PC-9 (cell line): ENCODE data around the gene DOCK2. TPM values are rescaled to one million over a fixed set of nuclear protein-coding genes. Genes with fewer than 3 reads are reported as not detected.

Source experiments
- BruUV-seq: library from RNA; stranded (reverse); fragments of 400-500 nt; replicated peaks from 2 replicates; lab custom pipeline; 2021; lab: Mats Ljungman, UMichigan
- CTCF ChIA-PET: fragments of 300-600 bp; sonication (Branson Sonifier 250); formaldehyde crosslinking; loops from one replicate; lab custom pipeline; 2022; ENCODE audit warnings: antibody characterized with exemption; lab: Charles Lee
- POLR2A ChIA-PET: fragments of 300-600 bp; sonication (Branson Sonifier 250); formaldehyde crosslinking; loops from one replicate; lab custom pipeline; 2022; ENCODE audit warnings: antibody characterized with exemption; ENCODE audit not compliant: unreplicated experiment; lab: Charles Lee
- DNase-seq, 2 experiments: peaks; one replicate each; pipeline versions ENCODE4 v3.0.0 to v3.0.0-alpha.2; 2015 to 2022; ENCODE audit warnings: mixed read lengths in 1 of 2
- H2AFZ ChIP-seq: fragments of 200-600 bp; sonication (generic); 2 replicates; pipeline ENCODE4 v1.8.1; 2017; ENCODE audit warnings: antibody characterized with exemption
- H3F3A ChIP-seq: fragments of 200-600 bp; sonication (generic); 2 replicates; pipeline ENCODE4 v1.8.1; 2017; ENCODE audit warnings: antibody characterized with exemption, mild to moderate bottlenecking, low read depth; ENCODE audit not compliant: insufficient read depth
- H3K27ac ChIP-seq: fragments of 200-600 bp; sonication (generic); 2 replicates; pipeline ENCODE4 v1.6.1; 2016; ENCODE audit warnings: mixed run types
- H3K27me3 ChIP-seq: fragments of 200-600 bp; sonication (generic); 2 replicates; pipeline ENCODE4 v1.6.1; 2016; ENCODE audit warnings: low read depth, mixed run types; ENCODE audit not compliant: insufficient read depth
- H3K36me3 ChIP-seq: fragments of 200-600 bp; sonication (generic); 2 replicates; pipeline ENCODE4 v1.6.1; 2016; ENCODE audit warnings: low read depth, mixed run types
- H3K4me1 ChIP-seq: fragments of 200-600 bp; sonication (generic); replicated peaks from 2 replicates; pipeline ENCODE4 v1.6.1; 2016; ENCODE audit warnings: mixed run types; ENCODE audit not compliant: insufficient read depth
- H3K4me2 ChIP-seq: fragments of 200-600 bp; sonication (generic); 2 replicates; pipeline ENCODE4 v1.6.1; 2017; ENCODE audit warnings: mixed run types
- H3K4me3 ChIP-seq: fragments of 200-600 bp; sonication (generic); 2 replicates; pipeline ENCODE4 v1.6.1; 2016; ENCODE audit warnings: mixed run types
- H3K79me2 ChIP-seq: fragments of 200-600 bp; sonication (generic); 2 replicates; pipeline ENCODE4 v1.6.1; 2017; ENCODE audit warnings: low read depth, mixed run types
- H3K9me2 ChIP-seq: fragments of 200-600 bp; sonication (generic); 2 replicates; pipeline ENCODE4 v1.8.1; 2017; ENCODE audit warnings: mild to moderate bottlenecking; ENCODE audit not compliant: insufficient read depth
- H3K9me3 ChIP-seq: fragments of 200-600 bp; sonication (generic); 2 replicates; pipeline ENCODE4 v1.8.1; 2016; ENCODE audit warnings: low read depth; ENCODE audit not compliant: insufficient read depth
- H4K20me1 ChIP-seq: fragments of 200-600 bp; sonication (generic); 2 replicates; pipeline ENCODE4 v1.8.1; 2017; ENCODE audit not compliant: insufficient read depth
- EZH2 ChIP-seq: fragments of 200-600 bp; sonication (generic); IDR thresholded peaks from 2 replicates; pipeline ENCODE4 v1.8.0; 2017; ENCODE audit warnings: antibody characterized with exemption, low read depth
- intact Hi-C: fragments of 100-400 bp; cut with micrococcal nuclease; formaldehyde crosslinking; loops from one replicate; pipeline ENCODE4 v1.10.0; 2022; ENCODE audit not compliant: unreplicated experiment
- total RNA-seq: library from RNA; stranded (reverse); gene quantifications from 2 replicates; pipeline ENCODE4 v1.2.3, GENCODE V29; 2021
- TF ChIP-seq, protein P1 (sequence below): fragments of 200-600 bp; sonication (generic); conservative IDR thresholded peaks from 2 replicates; pipeline ENCODE4 v1.6.1; 2017; ENCODE audit warnings: mixed run types, antibody characterized with exemption, mild to moderate bottlenecking, moderate library complexity

The DOCK2 gene
- total RNA-seq, 1 experiment from 2014 or later: 0.41 TPM

DNA sequence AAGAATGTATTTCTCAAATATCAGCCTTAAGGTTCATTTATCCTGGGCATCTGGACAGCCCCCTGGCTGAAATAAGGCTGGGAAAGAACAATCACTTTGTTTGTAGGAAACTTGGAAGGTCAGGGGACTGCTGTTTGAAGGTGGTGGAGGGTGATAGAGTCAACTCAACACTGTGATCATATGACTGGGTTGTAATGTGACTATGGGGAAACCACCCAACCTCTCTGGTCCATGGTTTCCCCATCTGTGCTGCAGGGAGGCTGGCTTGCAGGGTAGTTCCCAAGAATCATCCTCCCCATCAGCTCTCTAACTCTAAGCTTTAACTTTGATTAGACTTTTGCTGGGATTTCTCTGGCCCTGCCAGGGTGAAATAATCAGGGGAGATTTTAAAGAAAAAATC lies 333.3 kb downstream of the DOCK2 start:
- no TSS peak for BruUV-seq
- H3K9me3 ChIP-seq: no peaks in the 10 kb centered on the region
- DNase-seq: no peak
- peaks cover 9% of the 10 kb centered on the region for H3F3A ChIP-seq
- H3K27me3 ChIP-seq: no peaks in the 10 kb centered on the region
- no peak overlapping the region for H2AFZ ChIP-seq
- no peaks in the 10 kb centered on the region for H4K20me1 ChIP-seq
- H3K4me2 ChIP-seq: peak overlapping the region; percentile 69
- peaks cover under 1% of the 10 kb centered on the region; the same call in 1 of the 2 replicates for H3K79me2 ChIP-seq
- no peaks in the 10 kb centered on the region for H3K36me3 ChIP-seq
- POLR2A ChIA-PET: no interaction called here
- intact Hi-C loops: loop anchor here (5.0 kb wide), 2 partner anchors 132 to 247 kb away; no protein-coding TSS in a partner anchor
- TF ChIP-seq, protein P1, sequence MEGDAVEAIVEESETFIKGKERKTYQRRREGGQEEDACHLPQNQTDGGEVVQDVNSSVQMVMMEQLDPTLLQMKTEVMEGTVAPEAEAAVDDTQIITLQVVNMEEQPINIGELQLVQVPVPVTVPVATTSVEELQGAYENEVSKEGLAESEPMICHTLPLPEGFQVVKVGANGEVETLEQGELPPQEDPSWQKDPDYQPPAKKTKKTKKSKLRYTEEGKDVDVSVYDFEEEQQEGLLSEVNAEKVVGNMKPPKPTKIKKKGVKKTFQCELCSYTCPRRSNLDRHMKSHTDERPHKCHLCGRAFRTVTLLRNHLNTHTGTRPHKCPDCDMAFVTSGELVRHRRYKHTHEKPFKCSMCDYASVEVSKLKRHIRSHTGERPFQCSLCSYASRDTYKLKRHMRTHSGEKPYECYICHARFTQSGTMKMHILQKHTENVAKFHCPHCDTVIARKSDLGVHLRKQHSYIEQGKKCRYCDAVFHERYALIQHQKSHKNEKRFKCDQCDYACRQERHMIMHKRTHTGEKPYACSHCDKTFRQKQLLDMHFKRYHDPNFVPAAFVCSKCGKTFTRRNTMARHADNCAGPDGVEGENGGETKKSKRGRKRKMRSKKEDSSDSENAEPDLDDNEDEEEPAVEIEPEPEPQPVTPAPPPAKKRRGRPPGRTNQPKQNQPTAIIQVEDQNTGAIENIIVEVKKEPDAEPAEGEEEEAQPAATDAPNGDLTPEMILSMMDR: no peak
- TF ChIP-seq EZH2: no peak
- peak overlapping the region; percentile 88 for H3K27ac ChIP-seq
- CTCF ChIA-PET: no interaction called here
- H3K4me1 ChIP-seq: peaks cover 26% of the 10 kb centered on the region
- no peaks in the 10 kb centered on the region for H3K9me2 ChIP-seq
- H3K4me3 ChIP-seq: no peak overlapping the region

DNA sequence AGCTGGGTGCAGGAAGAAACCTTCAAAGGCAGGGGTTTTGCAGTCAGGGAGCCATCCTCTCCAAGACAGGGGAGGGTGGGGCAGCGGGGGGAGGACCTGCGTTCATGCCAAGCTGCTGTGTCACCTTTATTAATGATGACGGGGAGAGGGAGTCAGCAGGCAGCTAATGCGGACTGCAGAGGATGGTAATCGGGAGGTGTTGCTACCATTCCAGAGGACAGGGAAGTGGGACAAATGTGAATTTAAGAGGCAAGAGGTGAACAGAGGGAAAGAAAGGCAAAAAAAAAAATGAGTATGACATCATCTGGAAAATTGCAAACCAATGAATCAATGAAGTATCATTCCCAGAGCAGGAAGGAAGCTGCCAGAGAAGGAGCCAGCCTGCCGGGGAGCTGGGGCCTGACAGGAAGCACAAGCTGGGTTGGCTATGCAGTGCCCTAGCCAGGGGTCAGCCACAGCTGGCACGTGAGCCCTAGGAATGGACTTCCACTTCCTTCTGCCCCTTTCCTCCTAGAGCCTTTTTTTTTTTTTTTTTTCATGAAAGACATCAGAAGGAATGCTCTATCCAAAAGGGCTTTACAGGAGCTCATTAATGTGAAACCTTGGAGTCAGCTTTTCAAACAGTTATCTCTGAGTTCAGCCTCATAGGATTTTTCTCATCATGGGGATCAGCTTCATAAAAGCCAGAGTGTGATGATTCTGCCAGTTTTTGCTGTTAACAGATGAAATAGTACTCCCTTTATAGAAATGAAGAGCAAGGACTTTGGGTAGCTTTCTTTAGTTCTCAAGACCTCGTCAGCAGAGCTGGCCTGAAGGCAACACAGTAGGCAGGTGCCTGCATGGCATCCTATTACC lies 334.1 kb downstream of the DOCK2 start:
- CTCF ChIA-PET: interaction anchor here (0.6 to 1.5 kb wide), 5 partner anchors 9 to 1119 kb away, joined by 3 to 15 read pairs (median 12); partner anchors contain the start of gene INSYN2B
- peak overlapping the region; percentile 69 for H3K4me2 ChIP-seq
- peak; percentile 76 to 98 for DNase-seq
- no peaks in the 10 kb centered on the region for H3K27me3 ChIP-seq
- TSS peak; percentile 92 for BruUV-seq
- peaks cover 4% of the 10 kb centered on the region for H3K79me2 ChIP-seq
- POLR2A ChIA-PET: interaction anchor here (0.6 to 0.7 kb wide), 3 partner anchors 376 to 1397 kb away, joined by 3 to 14 read pairs (median 9); no protein-coding TSS in a partner anchor
- intact Hi-C loops: loop anchor here (5.0 kb wide), 2 partner anchors 131 to 246 kb away; no protein-coding TSS in a partner anchor
- no peak overlapping the region for H3K4me3 ChIP-seq
- peaks cover 29% of the 10 kb centered on the region for H3K4me1 ChIP-seq
- H4K20me1 ChIP-seq: no peaks in the 10 kb centered on the region
- no peaks in the 10 kb centered on the region for H3K9me3 ChIP-seq
- H2AFZ ChIP-seq: no peak overlapping the region
- peaks cover 14% of the 10 kb centered on the region for H3F3A ChIP-seq
- H3K9me2 ChIP-seq: no peaks in the 10 kb centered on the region
- H3K27ac ChIP-seq: peak overlapping the region; percentile 88
- H3K36me3 ChIP-seq: no peaks in the 10 kb centered on the region
- TF ChIP-seq EZH2: no peak
- TF ChIP-seq, protein P1: no peak

DNA sequence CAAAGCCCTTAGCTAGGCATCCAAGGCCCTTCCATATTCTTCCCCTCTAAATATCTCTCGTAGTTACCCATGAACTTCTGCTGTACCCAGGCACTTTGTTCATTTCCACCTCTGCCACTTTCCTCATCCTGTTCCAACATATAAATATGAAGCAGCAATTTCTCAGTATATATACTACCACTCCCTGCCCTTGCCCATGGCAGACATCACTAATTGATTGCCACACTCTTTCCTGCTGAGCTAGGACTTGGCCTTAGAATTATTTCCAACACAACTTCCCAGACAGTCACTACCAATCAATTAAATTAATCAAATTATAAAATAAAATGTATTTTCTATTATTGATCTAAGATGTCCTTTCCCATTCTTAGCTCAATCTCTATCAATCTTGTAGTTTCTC lies 334.7 kb downstream of the DOCK2 start:
- Histone ChIP-seq H3K9me2 (no peaks in the 10 kb centered on the region), H3K27me3 (no peaks in the 10 kb centered on the region), H3K36me3 (no peaks in the 10 kb centered on the region), H3K4me2 (peak overlapping the region; percentile 69), H2AFZ (no peak overlapping the region), H4K20me1 (no peaks in the 10 kb centered on the region), H3K4me3 (no peak overlapping the region), H3K9me3 (no peaks in the 10 kb centered on the region), H3F3A (peaks cover 20% of the 10 kb centered on the region), H3K4me1 (peaks cover 36% of the 10 kb centered on the region), H3K27ac (peak overlapping the region; percentile 88), H3K79me2 (peaks cover 4% of the 10 kb centered on the region)
- no TSS peak for BruUV-seq
- CTCF ChIA-PET: interaction anchor here (0.6 to 1.5 kb wide), 4 partner anchors 9 to 1118 kb away, joined by 4 to 15 read pairs (median 12); partner anchors contain the start of gene INSYN2B
- intact Hi-C loops: loop anchor here (5.0 kb wide), 2 partner anchors 131 to 246 kb away; no protein-coding TSS in a partner anchor
- DNase-seq: no peak
- TF ChIP-seq EZH2: no peak
- TF ChIP-seq, protein P1: no peak
- POLR2A ChIA-PET: interaction anchor here (0.6 kb wide), 1 partner anchor 1396 kb away, joined by 3 read pairs; no protein-coding TSS in a partner anchor
